Stimulated activated CD8-positive, alpha-beta memory T cell treated with anti-CD3 and anti-CD28 coated beads, Interleukin-4, amount 100 ng/mL, for 24 hours (primary cell): Measurements from ENCODE around the gene ATP7B.

Experiments
- DNase-seq: peaks from one replicate; pipeline ENCODE4 v3.0.0-alpha.2; 2020; ENCODE audit warnings: low read depth

The ATP7B gene

DNA sequence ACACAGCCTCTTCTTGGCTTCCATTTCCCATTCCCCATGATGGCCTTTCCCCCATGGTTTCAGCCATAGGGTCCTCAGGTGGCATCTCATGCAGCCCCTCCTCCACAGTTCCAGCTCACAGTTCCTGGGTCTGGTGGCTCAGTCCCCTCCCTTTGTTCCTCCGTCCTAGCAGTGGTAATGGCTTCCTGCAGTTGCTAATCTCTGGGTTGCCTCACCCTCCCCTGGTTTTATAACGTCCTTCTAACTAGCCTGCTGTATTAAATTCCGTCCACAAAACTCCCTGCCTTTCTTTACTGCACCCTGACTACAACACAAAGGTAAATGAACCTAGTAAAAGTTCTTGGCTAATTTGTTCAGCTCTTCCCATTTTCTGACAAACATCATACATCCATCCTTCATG, 118.6 kb downstream of the ATP7B start:
- no peak for DNase-seq

DNA sequence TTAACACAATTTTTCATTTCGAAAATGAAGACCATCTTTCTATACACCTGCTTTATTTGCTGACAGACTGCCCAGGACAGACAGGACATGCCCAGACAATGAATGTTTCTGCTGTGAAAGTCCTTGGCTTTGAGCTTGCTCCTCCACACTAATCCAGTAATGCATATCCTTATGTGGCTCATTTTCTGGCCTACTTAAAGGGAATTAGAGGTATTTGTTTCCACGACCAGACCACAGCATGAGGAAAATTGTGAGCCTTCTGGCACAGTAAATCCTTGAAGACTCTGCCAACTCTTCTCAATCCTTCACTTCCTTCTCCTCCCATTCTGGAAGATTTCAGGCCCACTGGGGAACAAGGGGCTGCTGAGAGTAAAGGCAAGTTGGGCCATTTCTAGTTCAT, 123.8 kb downstream of the ATP7B start:
- no peak for DNase-seq

DNA sequence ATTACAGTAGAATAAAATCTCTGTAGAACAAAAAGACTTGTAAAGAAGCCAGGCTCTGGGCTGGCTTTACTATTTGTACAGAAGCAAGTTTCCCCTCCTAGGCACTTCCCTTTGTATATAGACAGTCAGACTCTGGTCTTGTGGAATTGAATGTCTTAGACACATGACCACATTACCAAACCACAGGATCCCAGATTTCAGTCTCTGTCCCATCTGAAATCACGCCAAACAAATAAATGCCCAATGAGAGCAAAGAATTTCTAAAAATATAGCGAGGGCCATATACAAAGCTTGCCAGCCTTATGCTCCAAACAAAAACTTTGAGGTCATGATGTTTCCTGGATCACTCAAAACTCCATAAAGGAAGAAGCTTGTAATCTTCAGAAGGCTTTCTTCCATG, 125.6 kb downstream of the ATP7B start:
- no peak for DNase-seq

DNA sequence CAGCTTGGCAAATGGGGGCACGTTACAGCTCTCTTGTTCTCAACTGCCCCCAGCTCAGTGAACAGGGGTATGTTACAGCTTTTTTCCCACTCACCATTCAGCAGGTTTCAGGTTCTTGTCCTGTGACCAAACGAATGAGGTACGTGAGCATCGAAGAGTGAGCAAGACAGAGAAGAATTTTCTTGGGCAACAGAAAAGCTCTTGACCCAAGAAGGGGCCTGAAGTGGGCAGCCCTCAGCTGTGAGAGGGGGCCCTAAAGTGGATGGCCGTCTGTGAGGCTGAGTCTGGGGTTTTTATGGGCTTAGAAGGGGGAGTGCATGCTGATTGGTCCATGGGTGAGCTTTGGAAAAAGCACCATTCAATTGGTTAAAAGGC, 128.0 kb downstream of the ATP7B start:
- no peak for DNase-seq
